GM23248 (cell line): Measurements from ENCODE around the gene DLG3.

Experiments used
- EZH2 ChIP-seq: fragments of 200-600 bp; sonication (generic); IDR thresholded peaks from 2 replicates; pipeline ENCODE4 v1.6.1; 2018; ENCODE audit warnings: antibody characterized with exemption, mild to moderate bottlenecking; ENCODE audit not compliant: insufficient read depth, poor library complexity, severe bottlenecking
- EZH2phosphoT487 ChIP-seq: fragments of 200-600 bp; sonication (generic); IDR thresholded peaks from 2 replicates; pipeline ENCODE4 v1.6.1; 2018; ENCODE audit warnings: antibody characterized with exemption, moderate library complexity, mild to moderate bottlenecking, low read depth; ENCODE audit not compliant: insufficient read depth

GRCh38 chrX:70554523-70554922, 109.9 kb downstream of the DLG3 start:
- TF ChIP-seq EZH2phosphoT487: no peak
- no peak for TF ChIP-seq EZH2
